ENCODE data around the gene MARCHF11. TPM values are rescaled to one million over a fixed set of nuclear protein-coding genes. Genes with fewer than 3 reads are reported as not detected.

MARCHF11 gene
- total and polyA plus RNA-seq, 2 experiments from 2014 or later: 5.1 to 6.4 TPM

DNA sequence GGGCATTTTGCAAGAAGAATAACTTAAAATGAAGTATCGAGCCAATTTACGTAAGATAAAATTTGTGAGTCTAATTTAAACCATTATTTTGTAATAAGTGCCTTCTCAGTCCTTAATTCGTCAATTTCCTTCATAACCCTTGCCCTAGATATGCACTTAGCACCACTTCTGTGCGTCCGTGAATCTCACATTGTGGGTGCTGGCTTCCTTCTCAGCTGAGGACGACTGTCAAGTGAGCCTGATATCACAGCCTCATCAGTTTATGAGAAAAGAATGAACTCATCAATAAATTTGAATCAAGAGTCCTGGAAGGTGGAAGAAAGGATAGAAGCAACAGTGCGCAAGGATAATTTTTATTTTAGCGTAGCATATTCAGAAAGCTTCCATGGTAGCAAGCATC, 64.5 kb downstream of the MARCHF11 start:
- Histone ChIP-seq H3K27me3 (no peaks in the 10 kb centered on the region), H3K27ac (no peak overlapping the region), H3K36me3 (no peaks in the 10 kb centered on the region), H3K4me1 (ENCODE audit: low read depth) (peaks cover 3% of the 10 kb centered on the region), H3K9me3 (ENCODE audit: low read depth) (no peaks in the 10 kb centered on the region), H3K4me3 (no peak overlapping the region)
- DNase-seq (ENCODE audit: low read depth in 1 of 2, low spot score in 1 of 2): no peak
- TF ChIP-seq, protein P1, sequence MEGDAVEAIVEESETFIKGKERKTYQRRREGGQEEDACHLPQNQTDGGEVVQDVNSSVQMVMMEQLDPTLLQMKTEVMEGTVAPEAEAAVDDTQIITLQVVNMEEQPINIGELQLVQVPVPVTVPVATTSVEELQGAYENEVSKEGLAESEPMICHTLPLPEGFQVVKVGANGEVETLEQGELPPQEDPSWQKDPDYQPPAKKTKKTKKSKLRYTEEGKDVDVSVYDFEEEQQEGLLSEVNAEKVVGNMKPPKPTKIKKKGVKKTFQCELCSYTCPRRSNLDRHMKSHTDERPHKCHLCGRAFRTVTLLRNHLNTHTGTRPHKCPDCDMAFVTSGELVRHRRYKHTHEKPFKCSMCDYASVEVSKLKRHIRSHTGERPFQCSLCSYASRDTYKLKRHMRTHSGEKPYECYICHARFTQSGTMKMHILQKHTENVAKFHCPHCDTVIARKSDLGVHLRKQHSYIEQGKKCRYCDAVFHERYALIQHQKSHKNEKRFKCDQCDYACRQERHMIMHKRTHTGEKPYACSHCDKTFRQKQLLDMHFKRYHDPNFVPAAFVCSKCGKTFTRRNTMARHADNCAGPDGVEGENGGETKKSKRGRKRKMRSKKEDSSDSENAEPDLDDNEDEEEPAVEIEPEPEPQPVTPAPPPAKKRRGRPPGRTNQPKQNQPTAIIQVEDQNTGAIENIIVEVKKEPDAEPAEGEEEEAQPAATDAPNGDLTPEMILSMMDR (IDR thresholded peaks at IDR 0.05; ENCODE audit: low read depth, low read length): no peak

DNA sequence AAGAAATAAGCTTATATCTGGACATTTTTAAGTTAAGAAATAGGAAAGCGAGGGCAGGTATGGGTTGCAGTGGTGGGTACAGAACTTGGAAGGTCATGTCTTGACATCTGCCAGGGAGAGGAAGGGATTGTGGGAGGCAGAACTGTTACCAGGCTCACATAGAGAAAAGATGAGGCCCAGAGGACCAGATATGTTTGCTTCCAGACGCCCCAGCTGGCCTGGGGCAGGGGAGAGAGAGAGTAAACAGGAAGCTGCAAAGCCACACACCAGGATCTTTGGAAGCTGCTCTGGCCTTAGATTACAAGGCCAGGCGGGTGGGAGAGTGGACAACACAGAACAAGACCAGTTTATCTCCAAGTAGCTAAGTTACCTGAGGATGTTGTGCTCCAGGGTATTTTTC, 71.2 kb downstream of the MARCHF11 start:
- Histone ChIP-seq H3K36me3 (no peaks in the 10 kb centered on the region), H3K4me3 (no peak overlapping the region), H3K4me1 (ENCODE audit: low read depth) (no peaks in the 10 kb centered on the region), H3K27ac (no peak overlapping the region), H3K27me3 (no peaks in the 10 kb centered on the region), H3K9me3 (ENCODE audit: low read depth) (no peaks in the 10 kb centered on the region)
- DNase-seq (ENCODE audit: low read depth in 1 of 2, low spot score in 1 of 2): no peak
- TF ChIP-seq, protein P1 (IDR thresholded peaks at IDR 0.05; ENCODE audit: low read depth, low read length): no peak

DNA sequence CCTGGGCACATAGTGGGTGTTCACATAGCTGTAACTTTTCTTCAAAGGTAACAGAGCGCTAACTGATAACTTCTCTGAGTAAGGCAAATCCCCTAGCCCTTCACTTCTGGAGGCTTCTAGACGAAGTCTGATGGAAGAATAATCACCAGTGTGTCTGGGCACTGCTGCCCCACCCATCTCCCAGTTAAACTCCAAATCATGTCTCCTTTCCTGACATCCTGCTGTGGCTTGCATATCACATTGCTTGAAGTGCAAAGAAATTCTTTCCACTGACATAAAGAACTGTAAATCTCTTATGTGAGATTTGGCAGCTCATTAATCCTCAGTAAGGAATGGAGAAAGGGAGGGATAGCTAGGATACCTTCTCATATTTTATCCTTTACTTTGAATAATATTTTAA, 74.6 kb downstream of the MARCHF11 start:
- H3K9me3 ChIP-seq (ENCODE audit: low read depth): no peaks in the 10 kb centered on the region
- H3K4me1 ChIP-seq (ENCODE audit: low read depth): no peaks in the 10 kb centered on the region
- TF ChIP-seq, protein P1 (IDR thresholded peaks at IDR 0.05; ENCODE audit: low read depth, low read length): no peak
- no peaks in the 10 kb centered on the region for H3K36me3 ChIP-seq
- no peak overlapping the region for H3K4me3 ChIP-seq
- H3K27ac ChIP-seq: no peak overlapping the region
- DNase-seq (ENCODE audit: low read depth in 1 of 2, low spot score in 1 of 2): no peak
- no peaks in the 10 kb centered on the region for H3K27me3 ChIP-seq

DNA sequence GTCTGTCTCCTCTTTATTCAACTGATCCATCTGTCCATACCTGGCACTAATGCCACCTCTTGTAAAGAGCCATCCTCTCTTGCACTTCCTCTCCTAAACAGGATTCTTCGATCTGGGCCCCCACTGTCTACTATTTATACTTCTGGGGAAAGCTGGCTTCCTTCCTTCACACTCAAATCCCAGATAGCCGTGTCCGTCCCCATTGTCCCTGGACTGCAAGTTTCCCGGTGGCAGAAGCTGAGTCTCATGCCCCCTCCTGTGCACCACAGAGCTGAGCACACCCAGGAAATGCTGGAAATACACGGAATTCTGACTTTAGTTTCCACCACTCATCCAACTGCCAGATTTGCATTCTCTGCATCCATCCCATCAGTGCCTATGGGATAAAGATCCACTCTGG, 84.0 kb downstream of the MARCHF11 start:
- H3K9me3 ChIP-seq (ENCODE audit: low read depth): no peaks in the 10 kb centered on the region
- DNase-seq (ENCODE audit: low read depth in 1 of 2, low spot score in 1 of 2): no peak
- no peaks in the 10 kb centered on the region for H3K4me1 ChIP-seq (ENCODE audit: low read depth)
- no peak overlapping the region for H3K4me3 ChIP-seq
- no peaks in the 10 kb centered on the region for H3K27me3 ChIP-seq
- H3K36me3 ChIP-seq: no peaks in the 10 kb centered on the region
- TF ChIP-seq, protein P1 (IDR thresholded peaks at IDR 0.05; ENCODE audit: low read depth, low read length): no peak
- H3K27ac ChIP-seq: no peak overlapping the region

DNA sequence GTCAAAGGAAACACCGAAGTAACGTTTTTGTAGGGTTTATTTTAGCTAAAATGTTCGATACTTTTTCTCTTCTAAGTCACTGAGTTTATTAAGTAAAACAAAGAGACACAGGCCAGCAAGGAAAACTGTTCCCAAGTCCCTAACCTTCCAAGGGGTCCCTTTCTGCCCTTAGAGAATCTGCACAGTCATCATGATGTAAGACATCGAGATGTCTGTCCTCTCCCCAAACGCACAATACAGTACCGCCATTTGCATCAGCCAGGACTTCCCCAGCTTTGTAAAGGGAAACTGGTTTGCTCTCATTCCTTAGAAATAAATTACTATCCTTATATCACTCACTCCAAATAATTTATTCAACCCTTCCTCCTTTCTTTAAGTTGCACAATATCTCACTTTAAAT, 89.3 kb downstream of the MARCHF11 start:
- no peak for DNase-seq (ENCODE audit: low read depth in 1 of 2, low spot score in 1 of 2)
- no peaks in the 10 kb centered on the region for H3K27me3 ChIP-seq
- no peaks in the 10 kb centered on the region for H3K36me3 ChIP-seq
- TF ChIP-seq, protein P1 (IDR thresholded peaks at IDR 0.05; ENCODE audit: low read depth, low read length): no peak
- no peaks in the 10 kb centered on the region for H3K9me3 ChIP-seq (ENCODE audit: low read depth)
- H3K4me3 ChIP-seq: no peak overlapping the region
- no peaks in the 10 kb centered on the region for H3K4me1 ChIP-seq (ENCODE audit: low read depth)
- no peak overlapping the region for H3K27ac ChIP-seq

DNA sequence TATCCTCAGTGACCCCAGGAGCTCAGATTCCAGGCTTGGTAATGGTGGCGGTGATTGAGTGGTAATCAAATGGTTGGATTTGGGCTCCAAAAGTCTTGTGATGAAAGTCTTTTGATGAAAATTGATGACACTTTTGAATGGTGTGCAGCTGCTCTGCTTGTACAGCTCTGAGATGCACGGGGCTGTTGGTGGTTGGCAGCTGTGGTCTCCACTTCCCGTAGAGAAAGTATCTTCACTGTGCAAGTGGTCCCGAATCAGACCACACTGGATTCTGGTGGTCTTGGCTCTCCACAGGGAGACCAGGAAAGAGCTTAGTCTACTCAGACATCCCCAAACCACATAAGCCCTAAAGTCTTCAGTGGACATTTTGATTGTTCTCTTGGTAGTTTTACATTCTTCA, 96.6 kb downstream of the MARCHF11 start:
- no peaks in the 10 kb centered on the region for H3K4me1 ChIP-seq (ENCODE audit: low read depth)

More for the DNA sequence above, 96.6 kb downstream of the MARCHF11 start:
- DNase-seq (ENCODE audit: low read depth in 1 of 2, low spot score in 1 of 2): no peak
- TF ChIP-seq, protein P1 (IDR thresholded peaks at IDR 0.05; ENCODE audit: low read depth, low read length): no peak
- Histone ChIP-seq H3K9me3 (ENCODE audit: low read depth) (no peaks in the 10 kb centered on the region), H3K36me3 (no peaks in the 10 kb centered on the region), H3K27ac (no peak overlapping the region), H3K27me3 (no peaks in the 10 kb centered on the region), H3K4me3 (no peak overlapping the region)

Data from cardiac muscle cell (in vitro differentiated cells and primary cell).